HEK293 (cell line): Measurements from ENCODE around the gene SYNGR4.

Source experiments
- INSM2 ChIP-seq: fragments of 450-650 bp; formaldehyde crosslinking; IDR thresholded peaks from 2 replicates; pipeline ENCODE4 v1.5.1; 2016; ENCODE audit warnings: missing biosample characterization, missing genetic modification characterization
- KLF1 ChIP-seq: fragments of 450-650 bp; formaldehyde crosslinking; IDR thresholded peaks from 2 replicates; pipeline ENCODE4 v1.5.1; 2016; ENCODE audit warnings: missing biosample characterization, missing genetic modification characterization
- MEIS1 ChIP-seq: sonication (generic); formaldehyde crosslinking; IDR thresholded peaks from 2 replicates; pipeline ENCODE4 v1.8.1; 2022; ENCODE audit warnings: missing genetic modification reagents, mild to moderate bottlenecking, borderline replicate concordance
- OSR2 ChIP-seq: fragments of 450-650 bp; formaldehyde crosslinking; IDR thresholded peaks from 2 replicates; pipeline ENCODE4 v1.5.1; 2016; ENCODE audit warnings: missing biosample characterization, missing genetic modification characterization
- PATZ1 ChIP-seq: fragments of 450-650 bp; formaldehyde crosslinking; IDR thresholded peaks from 2 replicates; pipeline ENCODE4 v1.5.1; 2016; ENCODE audit warnings: missing biosample characterization, missing genetic modification characterization
- PRDM1 ChIP-seq: fragments of 450-650 bp; formaldehyde crosslinking; IDR thresholded peaks from 2 replicates; pipeline ENCODE4; 2016; ENCODE audit warnings: missing biosample characterization, missing genetic modification characterization
- PRDM6 ChIP-seq: fragments of 450-650 bp; formaldehyde crosslinking; IDR thresholded peaks from 2 replicates; pipeline ENCODE4 v1.5.1; 2017; ENCODE audit warnings: missing biosample characterization, missing genetic modification characterization
- YY1 ChIP-seq: fragments of 450-650 bp; formaldehyde crosslinking; IDR thresholded peaks from 2 replicates; pipeline ENCODE4 v1.5.1; 2018; ENCODE audit warnings: missing biosample characterization, missing genetic modification characterization
- ZBTB6 ChIP-seq: fragments of 450-650 bp; formaldehyde crosslinking; IDR thresholded peaks from 2 replicates; pipeline ENCODE4 v1.5.1; 2017; ENCODE audit warnings: missing biosample characterization, missing genetic modification characterization
- ZNF133 ChIP-seq: fragments of 450-650 bp; formaldehyde crosslinking; IDR thresholded peaks from 2 replicates; pipeline ENCODE4 v1.5.1; 2016; ENCODE audit warnings: missing biosample characterization, missing genetic modification characterization
- ZNF140 ChIP-seq: fragments of 450-650 bp; formaldehyde crosslinking; IDR thresholded peaks from 2 replicates; pipeline ENCODE4 v1.5.1; 2016; ENCODE audit warnings: missing biosample characterization, missing genetic modification characterization
- ZNF175 ChIP-seq: fragments of 450-650 bp; formaldehyde crosslinking; IDR thresholded peaks from 2 replicates; pipeline ENCODE4 v1.5.1; 2016; ENCODE audit warnings: missing biosample characterization, missing genetic modification characterization
- ZNF18 ChIP-seq: fragments of 450-650 bp; formaldehyde crosslinking; IDR thresholded peaks from 2 replicates; pipeline ENCODE4 v1.5.1; 2016; ENCODE audit warnings: missing biosample characterization, missing genetic modification characterization
- ZNF26 ChIP-seq: fragments of 450-650 bp; formaldehyde crosslinking; IDR thresholded peaks from 2 replicates; pipeline ENCODE4 v1.5.1; 2016; ENCODE audit warnings: missing biosample characterization, missing genetic modification characterization
- ZNF335 ChIP-seq: fragments of 450-650 bp; formaldehyde crosslinking; conservative IDR thresholded peaks from 2 replicates; pipeline ENCODE4 v1.5.1; 2016; ENCODE audit warnings: missing biosample characterization, missing genetic modification characterization
- ZNF354C ChIP-seq: fragments of 450-650 bp; formaldehyde crosslinking; IDR thresholded peaks from 2 replicates; pipeline ENCODE4 v1.5.1; 2016; ENCODE audit warnings: missing biosample characterization, missing genetic modification characterization, low read depth, borderline replicate concordance
- ZNF398 ChIP-seq: fragments of 450-650 bp; formaldehyde crosslinking; IDR thresholded peaks from 2 replicates; pipeline ENCODE4 v1.5.1; 2017; ENCODE audit warnings: missing biosample characterization, missing genetic modification characterization
- ZNF416 ChIP-seq: fragments of 450-650 bp; formaldehyde crosslinking; IDR thresholded peaks from 2 replicates; pipeline ENCODE4 v1.5.1; 2016; ENCODE audit warnings: missing biosample characterization, missing genetic modification characterization
- ZNF48 ChIP-seq: fragments of 450-650 bp; formaldehyde crosslinking; IDR thresholded peaks from 2 replicates; pipeline ENCODE4 v1.5.1; 2016; ENCODE audit warnings: missing biosample characterization, missing genetic modification characterization
- ZNF510 ChIP-seq: fragments of 450-650 bp; formaldehyde crosslinking; IDR thresholded peaks from 2 replicates; pipeline ENCODE4 v1.5.1; 2018; ENCODE audit warnings: mild to moderate bottlenecking, missing genetic modification characterization, missing biosample characterization; ENCODE audit not compliant: insufficient replicate concordance
- ZNF513 ChIP-seq: fragments of 450-650 bp; IDR thresholded peaks from 2 replicates; pipeline ENCODE4 v1.5.1; 2018; ENCODE audit warnings: missing biosample characterization, missing genetic modification characterization
- ZNF626 ChIP-seq: fragments of 450-650 bp; sonication (Bioruptor Pico); formaldehyde crosslinking; IDR thresholded peaks from 2 replicates; pipeline ENCODE4 v1.5.1; 2018; ENCODE audit warnings: missing biosample characterization, missing genetic modification characterization, inconsistent platforms
- ZNF629 ChIP-seq: fragments of 450-650 bp; formaldehyde crosslinking; IDR thresholded peaks from 2 replicates; pipeline ENCODE4 v1.5.1; 2017; ENCODE audit warnings: missing biosample characterization, missing genetic modification characterization
- ZSCAN4 ChIP-seq: fragments of 450-650 bp; formaldehyde crosslinking; IDR thresholded peaks from 2 replicates; pipeline ENCODE4 v1.5.1; 2017; ENCODE audit warnings: missing biosample characterization, missing genetic modification characterization

Gene SYNGR4

GRCh38 chr19:48393559-48394330 lies 29.6 kb downstream of the SYNGR4 start, which contains the start of gene GRIN2D (continued):
- TF ChIP-seq ZNF133 (tag by site-specific recombination): no peak
- no peak for TF ChIP-seq PRDM6 (tag by site-specific recombination)
- no peak for TF ChIP-seq PRDM1 (tag by site-specific recombination)
- peak; percentile 76 for TF ChIP-seq ZNF335
- no peak for TF ChIP-seq MEIS1
- no peak for TF ChIP-seq ZNF629 (tag by site-specific recombination)
- TF ChIP-seq ZNF416 (tag by site-specific recombination): no peak
- no peak for TF ChIP-seq ZNF354C (tag by site-specific recombination)
- no peak for TF ChIP-seq YY1 (tag by site-specific recombination)
- no peak for TF ChIP-seq ZNF175 (tag by site-specific recombination)
- no peak for TF ChIP-seq ZNF510 (tag by site-specific recombination)
- TF ChIP-seq ZBTB6 (tag by site-specific recombination): no peak
- TF ChIP-seq ZNF48: no peak
- TF ChIP-seq ZSCAN4 (tag by site-specific recombination): peak; percentile 70
- no peak; the same call in none of the 2 replicates for TF ChIP-seq KLF1 (tag by site-specific recombination)
- no peak for TF ChIP-seq INSM2 (tag by site-specific recombination)
- TF ChIP-seq OSR2 (tag by site-specific recombination): no peak
- TF ChIP-seq ZNF513 (tag by site-specific recombination): no peak
- no peak for TF ChIP-seq ZNF18 (tag by site-specific recombination)
- TF ChIP-seq ZNF26 (tag by site-specific recombination): no peak
- TF ChIP-seq ZNF398: peak; percentile 86
- peak; percentile 95 for TF ChIP-seq PATZ1
- TF ChIP-seq ZNF626: no peak
- TF ChIP-seq ZNF140 (tag by site-specific recombination): no peak
